ENCODE results near the gene TPM3. TPM values are rescaled to one million over a fixed set of nuclear protein-coding genes. Genes with fewer than 3 reads are reported as not detected.

The TPM3 gene
- total and polyA plus RNA-seq, 2 of the 8 experiments (the other 6 are each of a cell fraction or from before 2014, with no cell fraction given), result 278 to 572 TPM

DNA sequence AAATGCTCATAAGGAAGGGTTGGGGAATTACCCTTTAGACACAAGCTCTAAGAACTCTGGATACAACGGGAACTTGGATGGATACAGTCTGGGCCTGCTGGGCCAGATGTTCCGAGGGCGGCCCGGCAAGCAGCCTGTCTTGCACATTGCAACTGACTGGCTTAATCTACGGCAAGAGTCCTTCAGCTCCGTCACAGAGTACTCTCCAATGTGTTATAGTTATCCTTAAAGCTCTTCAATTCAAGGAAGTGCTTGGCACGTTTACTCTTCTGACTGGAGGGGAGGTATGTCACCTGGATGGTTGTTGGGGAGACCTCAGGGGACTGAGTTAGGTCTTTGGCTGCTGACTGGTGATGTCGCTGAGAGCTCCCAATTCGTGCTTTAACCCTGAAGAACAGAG is 15.4 kb upstream of the TPM3 start:
- H2BK15ac ChIP-seq (ENCODE audit: low read length), result no peak overlapping the region
- no peaks in the 10 kb centered on the region for H3K4me1 ChIP-seq (replicated peaks in 1 of 4; ENCODE audit: control insufficient read depth in 3 of 4, insufficient read depth in 4 of 4, low read length in 3 of 4)
- CTCF ChIA-PET (ENCODE audit: partially characterized antibody), result interaction anchor here (0.8 to 1.9 kb wide), 4 partner anchors 8 to 64 kb away, joined by 3 to 5 read pairs (median 4); no protein-coding TSS in a partner anchor
- no peak overlapping the region for H3K27ac ChIP-seq (ENCODE audit: low read depth, low read length)
- POLR2A ChIA-PET (ENCODE audit: partially characterized antibody), result interaction anchor here (0.7 to 3.9 kb wide), 13 partner anchors 8 to 65 kb away, joined by 3 to 32 read pairs (median 3); partner anchors contain the start of genes HAX1, TPM3 and UBAP2L
- H4K91ac ChIP-seq (replicated peaks; ENCODE audit: insufficient read length, low read length), result no peak overlapping the region
- H4K5ac ChIP-seq (ENCODE audit: insufficient read length, low read depth, low read length), result no peak overlapping the region
- H3K9ac ChIP-seq (replicated peaks in 1 of 4; ENCODE audit: extremely low read depth in 1 of 4, low read depth in 3 of 4, low read length in 3 of 4), result no peak overlapping the region
- H3K18ac ChIP-seq (ENCODE audit: extremely low read depth, low read length), result no peak overlapping the region
- no peaks in the 10 kb centered on the region for H3K23me2 ChIP-seq (ENCODE audit: low read depth, low read length)
- no peak overlapping the region; the same call in 1 of the 2 replicates for H4K8ac ChIP-seq (ENCODE audit: extremely low read depth, insufficient read depth, low read length)
- no peak overlapping the region for H3K56ac ChIP-seq (replicated peaks; ENCODE audit: insufficient read length, low read depth, low read length)
- no peak for TF ChIP-seq RFX5 (IDR thresholded peaks at IDR 0.05; ENCODE audit: borderline replicate concordance, low read depth, low read length)
- no peak for TF ChIP-seq SP2 (IDR thresholded peaks at IDR 0.05; ENCODE audit: low read length)
- TF ChIP-seq E2F6 (IDR thresholded peaks at IDR 0.05), result no peak
- TF ChIP-seq GTF2F1 (IDR thresholded peaks at IDR 0.05; ENCODE audit: borderline replicate concordance, low read depth, low read length), result no peak
- TF ChIP-seq SP4 (IDR thresholded peaks at IDR 0.05; ENCODE audit: low read length), result no peak
- no peak for TF ChIP-seq CTBP2 (IDR thresholded peaks at IDR 0.05; ENCODE audit: borderline replicate concordance, insufficient read depth, insufficient read length, low read length)
- no peak for TF ChIP-seq TEAD4 (IDR thresholded peaks at IDR 0.05; ENCODE audit: low read depth, low read length)
- no peak for TF ChIP-seq CHD2 (IDR thresholded peaks at IDR 0.05; ENCODE audit: low read length)
- TF ChIP-seq KDM1A (IDR thresholded peaks at IDR 0.05; ENCODE audit: borderline replicate concordance, low read length), result no peak
- no peak for TF ChIP-seq SIN3A (conservative IDR thresholded peaks at IDR 0.05 in 1 of 2, IDR thresholded peaks at IDR 0.05 in 1 of 2; ENCODE audit: low read depth in 1 of 2, low read length in 2 of 2)
- no peak for TF ChIP-seq TAF1 (IDR thresholded peaks at IDR 0.05; ENCODE audit: low read depth, low read length)
- no peak for TF ChIP-seq ATF3 (IDR thresholded peaks at IDR 0.05; ENCODE audit: insufficient read depth, low read depth, low read length)
- no peaks in the 10 kb centered on the region for H3K9me3 ChIP-seq (ENCODE audit: insufficient read depth in 2 of 2, low read depth in 1 of 2, low read length in 1 of 2)
- FAIRE-seq (no peak), DNase-seq (ENCODE audit: low read depth in 1 of 2, low spot score in 2 of 2) (no peak)
- H2BK20ac ChIP-seq (ENCODE audit: low read length), result no peak overlapping the region
- no peaks in the 10 kb centered on the region for H3K27me3 ChIP-seq (replicated peaks in 1 of 4; ENCODE audit: control insufficient read depth in 3 of 4, extremely low read depth in 1 of 4, insufficient read depth in 3 of 4, low read length in 3 of 4)
- no peak overlapping the region for H3K23ac ChIP-seq (ENCODE audit: insufficient read length)
- no peak overlapping the region for H3K14ac ChIP-seq (ENCODE audit: insufficient read length)
- H2BK5ac ChIP-seq (ENCODE audit: low read depth, low read length), result no peak overlapping the region
- 96% methylated on average over 9 of the region's 9 CpGs; no CpG with 5 or more reads in 1 of the 2 experiments for WGBS, 2 experiments (ENCODE audit: extremely low coverage in 1 of 2, insufficient coverage in 1 of 2, insufficient read length in 1 of 2, insufficient replicate concordance in 2 of 2, low coverage in 1 of 2, low lambda C conversion rate in 2 of 2, missing lambda C conversion rate in 1 of 2)
- no peak overlapping the region for H3K4me3 ChIP-seq (ENCODE audit: extremely low read depth in 1 of 4, insufficient read depth in 2 of 4, low read depth in 3 of 4, low read length in 4 of 4)
- H3K79me1 ChIP-seq (ENCODE audit: low read depth, low read length), result no peaks in the 10 kb centered on the region
- peaks cover 0 to 6% of the 10 kb centered on the region in 2 experiments for H4K20me1 ChIP-seq (replicated peaks in 1 of 2; ENCODE audit: control insufficient read depth in 1 of 2, insufficient read depth in 2 of 2, low read length in 2 of 2)
- H2BK12ac ChIP-seq (ENCODE audit: low read depth, low read length), result no peak overlapping the region
- H2BK120ac ChIP-seq (replicated peaks; ENCODE audit: low read depth, low read length), result no peak overlapping the region
- H3K36me3 ChIP-seq (ENCODE audit: control insufficient read depth in 2 of 4, insufficient read depth in 4 of 4, low read length in 3 of 4), result peaks cover 17 to 60% (median 41%) of the 10 kb centered on the region in 4 experiments
- no peak overlapping the region for H3K4ac ChIP-seq (replicated peaks; ENCODE audit: insufficient read length, low read depth, low read length)
- no peak overlapping the region for H3K4me2 ChIP-seq (ENCODE audit: insufficient read depth in 1 of 2, low read depth in 2 of 2, low read length in 2 of 2)
- no peak overlapping the region for H2AFZ ChIP-seq (ENCODE audit: low read length)
- no peak overlapping the region for H2AK5ac ChIP-seq (ENCODE audit: low read depth, low read length)
- no peaks in the 10 kb centered on the region for H3K79me2 ChIP-seq (ENCODE audit: control insufficient read depth in 1 of 2, insufficient read depth in 2 of 2, low read length in 2 of 2)
